ENCODE results near the gene ZNF423. TPM values are rescaled to one million over a fixed set of nuclear protein-coding genes. Genes with fewer than 3 reads are reported as not detected.

ZNF423 gene
- total RNA-seq, 1 experiment from 2014 or later: 0.20 TPM

- H3K9me3 ChIP-seq: no peaks in the 10 kb centered on the region
- no TSS peak for BruUV-seq (replicated peaks)
- H3K4me1 ChIP-seq: no peaks in the 10 kb centered on the region
- POLR2A ChIA-PET: no interaction called here
- DNase-seq: no peak
- no peaks in the 10 kb centered on the region for H3K4me1 Mint-ChIP-seq (ENCODE audit: low read depth, unreplicated experiment)
- no peaks in the 10 kb centered on the region for H3K27me3 ChIP-seq (replicated peaks; ENCODE audit: control insufficient read depth, insufficient read depth, low read length)
- no peaks in the 10 kb centered on the region for H3K36me3 ChIP-seq (ENCODE audit: control insufficient read depth, insufficient read depth, low read length)
- CTCF ChIA-PET: no interaction called here
- intact Hi-C loops (cut with micrococcal nuclease; ENCODE audit: unreplicated experiment): no loop called here
- H3K27ac Mint-ChIP-seq (ENCODE audit: unreplicated experiment): no peak overlapping the region
- no peak overlapping the region for H3K4me3 Mint-ChIP-seq (ENCODE audit: unreplicated experiment)
- H3K27me3 Mint-ChIP-seq (ENCODE audit: insufficient read depth, unreplicated experiment): peaks cover 27% of the 10 kb centered on the region
- no peaks in the 10 kb centered on the region for H3K9me3 Mint-ChIP-seq (ENCODE audit: unreplicated experiment)
- no peak overlapping the region for H3K4me3 ChIP-seq (ENCODE audit: low read depth, low read length)
- TF ChIP-seq CTCF (IDR thresholded peaks at IDR 0.05; ENCODE audit: insufficient read depth in 1 of 2, low read depth in 1 of 2, low read length in 1 of 2, severe bottlenecking in 1 of 2, unreplicated experiment in 1 of 2): no peak
- no peaks in the 10 kb centered on the region for H3K36me3 Mint-ChIP-seq (ENCODE audit: insufficient read depth, unreplicated experiment)
Observed at GRCh38 chr16:49515016-49515565, 340.8 kb downstream of the ZNF423 start.

- Histone ChIP-seq H3K27me3 (replicated peaks; ENCODE audit: control insufficient read depth, insufficient read depth, low read length) (no peaks in the 10 kb centered on the region), H3K4me1 (no peaks in the 10 kb centered on the region), H3K9me3 (no peaks in the 10 kb centered on the region), H3K36me3 (ENCODE audit: control insufficient read depth, insufficient read depth, low read length) (no peaks in the 10 kb centered on the region), H3K4me3 (ENCODE audit: low read depth, low read length) (no peak overlapping the region)
- Mint-ChIP-seq H3K27ac (ENCODE audit: unreplicated experiment) (no peak overlapping the region), H3K36me3 (ENCODE audit: insufficient read depth, unreplicated experiment) (no peaks in the 10 kb centered on the region), H3K4me1 (ENCODE audit: low read depth, unreplicated experiment) (no peaks in the 10 kb centered on the region), H3K4me3 (ENCODE audit: unreplicated experiment) (no peak overlapping the region), H3K9me3 (ENCODE audit: unreplicated experiment) (no peaks in the 10 kb centered on the region), H3K27me3 (ENCODE audit: insufficient read depth, unreplicated experiment) (peaks cover 19% of the 10 kb centered on the region)
- ChIA-PET CTCF (no interaction called here), POLR2A (no interaction called here)
- no TSS peak for BruUV-seq (replicated peaks)
- no peak for TF ChIP-seq CTCF (IDR thresholded peaks at IDR 0.05; ENCODE audit: insufficient read depth in 1 of 2, low read depth in 1 of 2, low read length in 1 of 2, severe bottlenecking in 1 of 2, unreplicated experiment in 1 of 2)
- intact Hi-C loops (cut with micrococcal nuclease; ENCODE audit: unreplicated experiment): loop anchor here (5.0 kb wide), 1 partner anchor 78 kb away; no protein-coding TSS in a partner anchor
- no peak for DNase-seq
Observed at GRCh38 chr16:49514073-49514980, 341.6 kb downstream of the ZNF423 start.

GRCh38 chr16:49513040-49513439 is 342.9 kb downstream of the ZNF423 start:
- Mint-ChIP-seq H3K4me3 (ENCODE audit: unreplicated experiment) (no peak overlapping the region), H3K9me3 (ENCODE audit: unreplicated experiment) (no peaks in the 10 kb centered on the region), H3K4me1 (ENCODE audit: low read depth, unreplicated experiment) (no peaks in the 10 kb centered on the region), H3K27ac (ENCODE audit: unreplicated experiment) (no peak overlapping the region), H3K27me3 (ENCODE audit: insufficient read depth, unreplicated experiment) (peaks cover 18% of the 10 kb centered on the region), H3K36me3 (ENCODE audit: insufficient read depth, unreplicated experiment) (no peaks in the 10 kb centered on the region)
- POLR2A ChIA-PET: no interaction called here
- Histone ChIP-seq H3K4me1 (no peaks in the 10 kb centered on the region), H3K27me3 (replicated peaks; ENCODE audit: control insufficient read depth, insufficient read depth, low read length) (no peaks in the 10 kb centered on the region), H3K36me3 (ENCODE audit: control insufficient read depth, insufficient read depth, low read length) (no peaks in the 10 kb centered on the region), H3K4me3 (ENCODE audit: low read depth, low read length) (no peak overlapping the region), H3K9me3 (no peaks in the 10 kb centered on the region)
- no TSS peak for BruUV-seq (replicated peaks)
- DNase-seq: peak in 1 of 2 experiments; percentile 31
- TF ChIP-seq CTCF (IDR thresholded peaks at IDR 0.05; ENCODE audit: insufficient read depth in 1 of 2, low read depth in 1 of 2, low read length in 1 of 2, severe bottlenecking in 1 of 2, unreplicated experiment in 1 of 2): peak in 1 of 2 experiments; percentile 41
- intact Hi-C loops (cut with micrococcal nuclease; ENCODE audit: unreplicated experiment): loop anchor here (5.0 kb wide), 1 partner anchor 79 kb away; no protein-coding TSS in a partner anchor
- CTCF ChIA-PET: no interaction called here
